Measurements from ENCODE around the gene MARCHF11.

MARCHF11 gene

DNA sequence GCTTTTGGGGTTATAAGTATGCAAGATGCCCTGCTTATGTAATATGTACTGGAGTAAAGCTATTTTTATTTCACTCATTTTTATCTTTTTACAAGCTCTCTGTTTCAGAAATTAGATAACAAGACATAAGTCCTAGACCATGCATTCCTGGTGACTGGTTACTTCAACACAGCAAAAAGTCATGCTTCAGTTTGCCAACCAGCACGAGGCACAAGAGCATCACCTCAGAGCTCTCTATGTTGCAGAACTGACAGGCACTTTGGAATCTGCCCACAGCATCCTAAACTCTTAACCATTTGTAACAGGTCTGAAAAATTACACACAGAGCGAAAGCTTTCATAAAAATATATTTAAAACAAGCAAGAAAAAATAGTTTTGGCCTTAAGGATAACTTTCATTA is 112.8 kb downstream of the MARCHF11 start:
- DNase-seq (ENCODE audit: insufficient read length, low spot score) (no peak), FAIRE-seq (no peak)
- no peak for TF ChIP-seq POLR2A (IDR thresholded peaks at IDR 0.05; ENCODE audit: low read depth, low read length)
- no peak for TF ChIP-seq POLR2AphosphoS5 (IDR thresholded peaks at IDR 0.05; ENCODE audit: low read depth, low read length)
- TF ChIP-seq SPI1 (IDR thresholded peaks at IDR 0.05; ENCODE audit: low read depth, low read length), result no peak
- TF ChIP-seq TAF1 (IDR thresholded peaks at IDR 0.05; ENCODE audit: low read depth, low read length), result no peak
- no peak for TF ChIP-seq PAX5 (IDR thresholded peaks at IDR 0.05; ENCODE audit: insufficient read depth, low read length, severe bottlenecking)
- no peak for TF ChIP-seq POU2F2 (IDR thresholded peaks at IDR 0.05; ENCODE audit: low read depth, low read length)

DNA sequence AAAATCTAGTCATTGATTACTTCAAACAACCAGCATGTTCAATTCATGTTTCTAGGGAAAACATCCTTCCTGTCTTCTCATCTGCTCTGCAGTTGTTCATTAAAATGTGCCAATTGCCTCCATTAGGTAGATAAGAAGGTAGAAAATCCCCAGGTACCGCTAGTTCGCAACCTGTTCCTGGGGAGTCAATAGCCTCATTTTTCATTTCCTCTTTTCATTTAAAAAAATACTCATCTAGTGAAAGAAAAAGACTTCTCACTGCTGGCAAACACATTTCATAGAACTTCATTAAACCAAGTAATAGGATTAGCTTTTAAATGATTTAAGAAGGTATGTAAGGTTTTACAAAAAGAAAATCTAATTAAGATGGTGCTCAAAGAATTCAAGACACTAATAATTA is 113.3 kb downstream of the MARCHF11 start:
- no peak for DNase-seq (ENCODE audit: insufficient read length, low spot score)
- TF ChIP-seq SPI1 (IDR thresholded peaks at IDR 0.05; ENCODE audit: low read depth, low read length), result peak; percentile 53
- TF ChIP-seq POLR2A (IDR thresholded peaks at IDR 0.05; ENCODE audit: low read depth, low read length), result no peak
- FAIRE-seq, result no peak

DNA sequence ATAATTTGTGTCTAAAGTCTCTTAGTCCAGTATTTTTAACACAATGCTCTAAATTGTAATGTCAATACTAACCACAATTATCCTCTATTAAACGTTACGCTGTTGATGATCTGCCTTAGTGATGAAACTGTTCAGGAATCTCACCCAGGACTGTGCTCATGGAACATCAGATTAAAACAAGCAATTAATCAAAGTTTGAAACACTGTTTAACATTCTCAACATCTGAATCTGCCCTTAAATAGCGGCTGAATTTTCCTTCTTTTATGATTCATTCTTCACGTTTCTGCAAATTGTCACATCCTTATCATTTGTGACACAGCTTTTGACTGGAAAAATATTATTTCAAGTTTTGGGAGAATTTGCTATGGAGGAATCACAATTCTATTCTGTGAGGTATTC is 113.8 kb downstream of the MARCHF11 start:
- DNase-seq (ENCODE audit: insufficient read length, low spot score), result no peak

GRCh38 chr5:16064135-16064893 is 115.3 kb downstream of the MARCHF11 start:
- FAIRE-seq (no peak), DNase-seq (ENCODE audit: insufficient read length, low spot score) (no peak)
- TF ChIP-seq TAF1 (IDR thresholded peaks at IDR 0.05; ENCODE audit: low read depth, low read length) (no peak), POLR2A (IDR thresholded peaks at IDR 0.05; ENCODE audit: low read depth, low read length) (no peak), PAX5 (IDR thresholded peaks at IDR 0.05; ENCODE audit: insufficient read depth, low read length, severe bottlenecking) (no peak), POLR2AphosphoS5 (IDR thresholded peaks at IDR 0.05; ENCODE audit: low read depth, low read length) (no peak), SPI1 (IDR thresholded peaks at IDR 0.05; ENCODE audit: low read depth, low read length) (no peak), POU2F2 (IDR thresholded peaks at IDR 0.05; ENCODE audit: low read depth, low read length) (no peak)

More for the DNA sequence above, 113.8 kb downstream of the MARCHF11 start:
- no peak for FAIRE-seq
- TF ChIP-seq PAX5 (IDR thresholded peaks at IDR 0.05; ENCODE audit: insufficient read depth, low read length, severe bottlenecking), result no peak
- TF ChIP-seq POLR2A (IDR thresholded peaks at IDR 0.05; ENCODE audit: low read depth, low read length), result no peak
- TF ChIP-seq POU2F2 (IDR thresholded peaks at IDR 0.05; ENCODE audit: low read depth, low read length), result no peak
- TF ChIP-seq SPI1 (IDR thresholded peaks at IDR 0.05; ENCODE audit: low read depth, low read length), result no peak
- no peak for TF ChIP-seq POLR2AphosphoS5 (IDR thresholded peaks at IDR 0.05; ENCODE audit: low read depth, low read length)
- no peak for TF ChIP-seq TAF1 (IDR thresholded peaks at IDR 0.05; ENCODE audit: low read depth, low read length)

DNA sequence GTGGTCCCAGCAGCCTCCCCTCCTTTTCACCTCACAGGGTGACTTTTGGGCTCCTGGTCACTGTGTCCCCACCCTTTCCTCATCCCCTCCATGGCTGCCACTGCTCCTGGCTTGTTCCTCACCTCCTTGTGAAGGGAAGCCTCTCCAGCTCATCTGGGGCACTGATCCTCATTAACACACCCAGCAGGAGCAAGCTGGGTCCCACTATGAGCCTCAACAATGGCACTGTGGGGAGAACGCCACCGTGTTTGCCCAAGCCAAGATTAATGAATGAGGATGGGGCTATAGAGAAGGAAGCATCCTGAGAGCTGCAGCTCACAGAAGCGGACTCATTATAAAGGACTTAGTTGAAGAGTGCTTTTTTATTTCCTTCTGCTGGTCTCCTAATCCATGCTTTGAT is 118.4 kb downstream of the MARCHF11 start:
- DNase-seq (ENCODE audit: insufficient read length, low spot score), result no peak
- no peak for FAIRE-seq

DNA sequence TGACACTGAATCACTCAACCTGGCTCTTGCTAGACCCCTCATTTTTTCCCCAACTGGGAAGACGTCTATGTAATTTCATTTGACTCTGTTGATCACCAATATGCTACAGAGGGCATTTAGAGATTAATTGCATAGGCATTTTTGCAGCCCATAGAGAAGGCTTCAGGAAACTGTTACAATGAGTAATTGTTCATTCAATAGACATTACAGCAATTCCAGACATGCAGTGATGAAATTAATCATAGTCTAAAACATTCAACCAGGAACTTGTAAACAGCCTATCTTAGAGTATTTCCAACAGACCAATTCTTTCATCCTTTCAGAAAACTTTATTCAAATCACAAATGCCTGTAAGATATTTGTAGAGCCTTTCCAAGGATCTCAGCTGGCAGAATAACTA is 122.3 kb downstream of the MARCHF11 start:
- FAIRE-seq (no peak), DNase-seq (ENCODE audit: insufficient read length, low spot score) (no peak)
- TF ChIP-seq SPI1 (IDR thresholded peaks at IDR 0.05; ENCODE audit: low read depth, low read length) (no peak), POLR2AphosphoS5 (IDR thresholded peaks at IDR 0.05; ENCODE audit: low read depth, low read length) (no peak), TAF1 (IDR thresholded peaks at IDR 0.05; ENCODE audit: low read depth, low read length) (no peak), POLR2A (IDR thresholded peaks at IDR 0.05; ENCODE audit: low read depth, low read length) (no peak), POU2F2 (IDR thresholded peaks at IDR 0.05; ENCODE audit: low read depth, low read length) (no peak), PAX5 (IDR thresholded peaks at IDR 0.05; ENCODE audit: insufficient read depth, low read length, severe bottlenecking) (no peak)

More for the DNA sequence above, 118.4 kb downstream of the MARCHF11 start:
- TF ChIP-seq PAX5 (IDR thresholded peaks at IDR 0.05; ENCODE audit: insufficient read depth, low read length, severe bottlenecking) (no peak), TAF1 (IDR thresholded peaks at IDR 0.05; ENCODE audit: low read depth, low read length) (no peak), SPI1 (IDR thresholded peaks at IDR 0.05; ENCODE audit: low read depth, low read length) (no peak), POLR2AphosphoS5 (IDR thresholded peaks at IDR 0.05; ENCODE audit: low read depth, low read length) (no peak), POU2F2 (IDR thresholded peaks at IDR 0.05; ENCODE audit: low read depth, low read length) (no peak), POLR2A (IDR thresholded peaks at IDR 0.05; ENCODE audit: low read depth, low read length) (no peak)

GRCh38 chr5:16051246-16051755 is 128.3 kb downstream of the MARCHF11 start:
- TF ChIP-seq POLR2A (IDR thresholded peaks at IDR 0.05; ENCODE audit: low read depth, low read length) (no peak), PAX5 (IDR thresholded peaks at IDR 0.05; ENCODE audit: insufficient read depth, low read length, severe bottlenecking) (no peak), POU2F2 (IDR thresholded peaks at IDR 0.05; ENCODE audit: low read depth, low read length) (no peak), SPI1 (IDR thresholded peaks at IDR 0.05; ENCODE audit: low read depth, low read length) (no peak), TAF1 (IDR thresholded peaks at IDR 0.05; ENCODE audit: low read depth, low read length) (no peak), POLR2AphosphoS5 (IDR thresholded peaks at IDR 0.05; ENCODE audit: low read depth, low read length) (no peak)
- no peak for FAIRE-seq

DNA sequence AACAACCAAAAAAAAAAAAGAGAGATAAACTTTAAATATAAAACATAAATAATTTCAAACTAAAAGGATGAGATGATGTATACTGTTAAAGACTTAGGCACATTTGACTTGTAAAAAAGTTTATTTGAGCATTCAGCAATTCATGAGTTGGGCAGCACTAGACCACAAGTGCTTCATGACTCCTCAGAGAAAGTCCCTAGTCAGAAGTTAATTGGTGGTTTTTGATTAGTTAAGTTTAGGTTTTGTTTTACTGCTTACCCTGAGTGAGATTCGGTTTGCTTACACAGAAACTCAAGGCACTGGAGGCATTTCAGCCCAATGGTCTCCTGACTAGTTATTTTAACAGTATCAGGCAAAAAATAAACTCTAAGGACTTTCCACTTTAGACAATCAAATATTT is 129.2 kb downstream of the MARCHF11 start:
- no peak for TF ChIP-seq TAF1 (IDR thresholded peaks at IDR 0.05; ENCODE audit: low read depth, low read length)
- TF ChIP-seq SPI1 (IDR thresholded peaks at IDR 0.05; ENCODE audit: low read depth, low read length), result no peak
- TF ChIP-seq POLR2A (IDR thresholded peaks at IDR 0.05; ENCODE audit: low read depth, low read length), result no peak
- TF ChIP-seq POLR2AphosphoS5 (IDR thresholded peaks at IDR 0.05; ENCODE audit: low read depth, low read length), result no peak
- TF ChIP-seq POU2F2 (IDR thresholded peaks at IDR 0.05; ENCODE audit: low read depth, low read length), result no peak
- no peak for TF ChIP-seq PAX5 (IDR thresholded peaks at IDR 0.05; ENCODE audit: insufficient read depth, low read length, severe bottlenecking)
- DNase-seq (ENCODE audit: insufficient read length, low spot score) (no peak), FAIRE-seq (no peak)

More at GRCh38 chr5:16051246-16051755, 128.3 kb downstream of the MARCHF11 start:
- DNase-seq (ENCODE audit: insufficient read length, low spot score), result no peak

DNA sequence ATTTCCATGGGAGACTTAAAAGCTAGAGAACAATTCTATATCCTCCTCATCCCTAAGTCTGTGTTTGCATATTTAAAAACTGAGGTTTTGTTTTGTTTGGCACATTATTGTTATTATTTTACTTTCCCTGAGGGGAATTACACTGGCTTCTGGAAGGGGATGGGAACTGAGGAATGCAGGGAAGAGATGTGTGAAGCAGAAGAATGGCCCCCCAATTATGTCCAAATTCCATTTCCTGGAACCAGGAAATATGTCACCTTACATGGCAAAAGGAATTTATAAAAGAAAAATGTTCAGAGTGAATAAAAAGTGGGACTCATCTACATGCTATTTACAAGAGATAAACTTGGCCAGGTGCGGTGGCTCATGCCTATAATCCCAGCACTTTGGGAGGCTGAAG is 129.8 kb downstream of the MARCHF11 start:
- FAIRE-seq (no peak), DNase-seq (ENCODE audit: insufficient read length, low spot score) (no peak)
- no peak for TF ChIP-seq POU2F2 (IDR thresholded peaks at IDR 0.05; ENCODE audit: low read depth, low read length)
- TF ChIP-seq POLR2AphosphoS5 (IDR thresholded peaks at IDR 0.05; ENCODE audit: low read depth, low read length), result no peak
- no peak for TF ChIP-seq POLR2A (IDR thresholded peaks at IDR 0.05; ENCODE audit: low read depth, low read length)
- TF ChIP-seq SPI1 (IDR thresholded peaks at IDR 0.05; ENCODE audit: low read depth, low read length), result no peak
- TF ChIP-seq PAX5 (IDR thresholded peaks at IDR 0.05; ENCODE audit: insufficient read depth, low read length, severe bottlenecking), result no peak
- no peak for TF ChIP-seq TAF1 (IDR thresholded peaks at IDR 0.05; ENCODE audit: low read depth, low read length)
